Measurements from ENCODE around the gene SESTD1. TPM values are rescaled to one million over a fixed set of nuclear protein-coding genes. Genes with fewer than 3 reads are reported as not detected.
"Not testable (repeated sequence)": the region's sequence is repeated elsewhere in the genome, so short reads cannot be mapped to it uniquely, and the experiment has no call there.

Gene SESTD1
- total RNA-seq, 1 donor from 2014 or later, result 15.4 TPM

GRCh38 chr2:179096090-179096489, 168.5 kb downstream of the SESTD1 start:
- no peak for TF ChIP-seq CTCF (IDR thresholded peaks at IDR 0.05)

GRCh38 chr2:179092912-179093311, 171.7 kb downstream of the SESTD1 start:
- DNase-seq (ENCODE audit: low spot score in 2 of 2); H3K4me3 ChIP-seq; intact Hi-C loops (cut with DNase I); H3K36me3 ChIP-seq; H3K27ac ChIP-seq; H3K9me3 ChIP-seq; H3K4me1 ChIP-seq; H3K27me3 ChIP-seq: not testable (repeated sequence)

More at GRCh38 chr2:179096090-179096489, 168.5 kb downstream of the SESTD1 start:
- intact Hi-C loops (cut with DNase I), result no loop called here
- H3K4me1 ChIP-seq, result no peaks in the 10 kb centered on the region
- H3K27ac ChIP-seq, result no peak overlapping the region
- no peaks in the 10 kb centered on the region for H3K27me3 ChIP-seq
- peaks cover 0 to 6% of the 10 kb centered on the region in 2 donors for H3K9me3 ChIP-seq
- no peak for DNase-seq (ENCODE audit: low spot score in 2 of 2)
- no peak overlapping the region for H3K4me3 ChIP-seq
- H3K36me3 ChIP-seq, result no peaks in the 10 kb centered on the region

- Histone ChIP-seq H3K4me1 (no peaks in the 10 kb centered on the region), H3K27me3 (no peaks in the 10 kb centered on the region), H3K27ac (no peak overlapping the region), H3K9me3 (no peaks in the 10 kb centered on the region), H3K36me3 (no peaks in the 10 kb centered on the region), H3K4me3 (no peak overlapping the region)
- no peak for TF ChIP-seq CTCF (IDR thresholded peaks at IDR 0.05)
- intact Hi-C loops (cut with DNase I), result no loop called here
- DNase-seq (ENCODE audit: low spot score in 2 of 2), result no peak
Measured at GRCh38 chr2:179082697-179083096, 181.9 kb downstream of the SESTD1 start.

GRCh38 chr2:179081954-179082353, 182.7 kb downstream of the SESTD1 start:
- Histone ChIP-seq H3K27ac (no peak overlapping the region), H3K4me3 (no peak overlapping the region), H3K4me1 (no peaks in the 10 kb centered on the region), H3K27me3 (no peaks in the 10 kb centered on the region), H3K36me3 (no peaks in the 10 kb centered on the region), H3K9me3 (no peaks in the 10 kb centered on the region)
- no peak for TF ChIP-seq CTCF (IDR thresholded peaks at IDR 0.05)
- intact Hi-C loops (cut with DNase I), result no loop called here
- DNase-seq (ENCODE audit: low spot score in 2 of 2), result no peak

GRCh38 chr2:179072527-179072926, 192.1 kb downstream of the SESTD1 start:
- no peak for TF ChIP-seq CTCF (IDR thresholded peaks at IDR 0.05)
- no peaks in the 10 kb centered on the region for H3K4me1 ChIP-seq
- intact Hi-C loops (cut with DNase I), result no loop called here
- no peak for DNase-seq (ENCODE audit: low spot score in 2 of 2)
- H3K27ac ChIP-seq, result no peak overlapping the region
- no peaks in the 10 kb centered on the region for H3K27me3 ChIP-seq
- H3K9me3 ChIP-seq, result peaks cover 0 to 3% of the 10 kb centered on the region in 2 donors
- no peak overlapping the region for H3K4me3 ChIP-seq
- no peaks in the 10 kb centered on the region for H3K36me3 ChIP-seq

- H3K36me3 ChIP-seq, result no peaks in the 10 kb centered on the region
- H3K27ac ChIP-seq, result no peak overlapping the region
- intact Hi-C loops (cut with DNase I), result no loop called here
- no peaks in the 10 kb centered on the region for H3K27me3 ChIP-seq
- no peak overlapping the region for H3K4me3 ChIP-seq
- peaks cover 0 to 3% of the 10 kb centered on the region in 2 donors for H3K9me3 ChIP-seq
- no peaks in the 10 kb centered on the region for H3K4me1 ChIP-seq
- no peak for TF ChIP-seq CTCF (IDR thresholded peaks at IDR 0.05)
- no peak for DNase-seq (ENCODE audit: low spot score in 2 of 2)
Measured at GRCh38 chr2:179071810-179072355, 192.7 kb downstream of the SESTD1 start.
